HepG2 (cell line): ENCODE measurements around the gene ASF1B. TPM values are rescaled to one million over a fixed set of nuclear protein-coding genes. Genes with fewer than 3 reads are reported as not detected.

Experiments
- AGO1 ChIP-seq: fragments of 200-400 bp; formaldehyde crosslinking; IDR thresholded peaks from 2 replicates; pipeline ENCODE4 v1.6.1; 2017; ENCODE audit warnings: mild to moderate bottlenecking, low read depth, low read length, moderate library complexity; ENCODE audit not compliant: poor library complexity, severe bottlenecking
- GMEB1 ChIP-seq: sonication (generic); formaldehyde crosslinking; IDR thresholded peaks from 2 replicates; pipeline ENCODE4 v1.5.1; 2020; ENCODE audit warnings: missing genetic modification reagents, mild to moderate bottlenecking, borderline replicate concordance
- IRF2 ChIP-seq: IDR thresholded peaks from 2 replicates; pipeline ENCODE4 v1.6.1; 2018; ENCODE audit warnings: missing genetic modification reagents, missing compliant biosample characterization
- MATR3 ChIP-seq: sonication (generic); formaldehyde crosslinking; IDR thresholded peaks from 2 replicates; pipeline ENCODE4 v1.4.0; 2020; ENCODE audit warnings: missing genetic modification reagents
- NFRKB ChIP-seq: fragments of 450-650 bp; IDR thresholded peaks from 2 replicates; pipeline ENCODE4 v1.6.1; 2017
- PBX2 ChIP-seq: IDR thresholded peaks from 2 replicates; pipeline ENCODE4 v1.6.1; 2016; ENCODE audit warnings: control low read depth
- PHF21A ChIP-seq: sonication (generic); formaldehyde crosslinking; IDR thresholded peaks from 2 replicates; pipeline ENCODE4 v1.5.0; 2020; ENCODE audit warnings: mild to moderate bottlenecking, missing genetic modification reagents
- POLR2A ChIP-seq, 2 experiments: IDR thresholded peaks; 2 replicates each; pipeline ENCODE4 v1.6.1; 2011; ENCODE audit warnings: low read depth in 2 of 2, low read length in 2 of 2, mild to moderate bottlenecking in 1 of 2, moderate library complexity in 1 of 2; ENCODE audit not compliant: insufficient read depth in 1 of 2
- RARA ChIP-seq: IDR thresholded peaks from 2 replicates; pipeline ENCODE4 v1.6.1; 2016; ENCODE audit warnings: missing genetic modification reagents, missing compliant biosample characterization
- RBM39 ChIP-seq: fragments of 200-400 bp; formaldehyde crosslinking; IDR thresholded peaks from one replicate; pipeline ENCODE4 v1.6.1; 2018; ENCODE audit warnings: antibody characterized with exemption, mild to moderate bottlenecking, low read depth, low read length; ENCODE audit not compliant: poor library complexity, severe bottlenecking
- RXRB ChIP-seq: IDR thresholded peaks from 2 replicates; pipeline ENCODE4 v1.6.1; 2016; ENCODE audit warnings: borderline replicate concordance, missing genetic modification reagents, missing compliant biosample characterization
- SAP130 ChIP-seq: IDR thresholded peaks from 2 replicates; pipeline ENCODE4 v1.6.1; 2016; ENCODE audit warnings: low read depth
- SP4 ChIP-seq: sonication (generic); formaldehyde crosslinking; IDR thresholded peaks from 2 replicates; pipeline ENCODE4 v1.8.1; 2023; ENCODE audit warnings: mild to moderate bottlenecking, missing genetic modification reagents
- SPEN ChIP-seq: sonication (generic); formaldehyde crosslinking; IDR thresholded peaks from 2 replicates; pipeline ENCODE4 v1.5.1; 2020; ENCODE audit warnings: low read depth, mild to moderate bottlenecking, missing genetic modification reagents
- ZNF44 ChIP-seq: sonication (generic); formaldehyde crosslinking; IDR thresholded peaks from 2 replicates; pipeline ENCODE4 v1.5.1; 2020; ENCODE audit warnings: mild to moderate bottlenecking, missing genetic modification reagents
- polyA plus RNA-seq, 8 experiments: library from polyadenylated mRNA; depleted of rRNA in 3 of 8; stranded (reverse) in 7 of 8; unstranded in 1 of 8; fragments of >200 nt; fragmentation: Illumina TruSeq in 4 of 8; extraction: Trizol in 4 of 8; gene quantifications; 2 replicates each; pipeline versions ENCODE4 v1.2.1 to v1.2.3, GENCODE V29; 2011 to 2016; ENCODE audit warnings: low read depth in 4 of 8, missing spikeins in 1 of 8, mixed read lengths in 1 of 8; ENCODE audit not compliant: insufficient read depth in 1 of 8
- total RNA-seq, 5 experiments: library from RNA; depleted of rRNA; stranded (reverse); fragments of >200 nt; fragmentation: Illumina TruSeq; extraction: Trizol; gene quantifications; 2 replicates each; pipeline ENCODE4 v1.2.3, GENCODE V29; 2016; ENCODE audit warnings: low read depth in 1 of 5
- TF ChIP-seq, protein P1 (sequence below): sonication (generic); formaldehyde crosslinking; IDR thresholded peaks from 2 replicates; pipeline ENCODE4 v1.4.0; 2020; ENCODE audit warnings: missing genetic modification reagents
- TF ChIP-seq, protein P2 (sequence below): sonication (generic); formaldehyde crosslinking; IDR thresholded peaks from 2 replicates; pipeline ENCODE4 v1.4.0; 2020; ENCODE audit warnings: missing genetic modification reagents
- TF ChIP-seq, protein P3 (sequence below): sonication (generic); formaldehyde crosslinking; IDR thresholded peaks from 2 replicates; pipeline ENCODE4 v1.8.1; 2023; ENCODE audit warnings: missing genetic modification reagents, inconsistent platforms, borderline replicate concordance

The ASF1B gene
- total and polyA plus RNA-seq, 2 of the 13 experiments (the other 11 are each of a cell fraction or from before 2014, with no cell fraction given) = 18.2 to 24.8 TPM

- TF ChIP-seq, protein P1, sequence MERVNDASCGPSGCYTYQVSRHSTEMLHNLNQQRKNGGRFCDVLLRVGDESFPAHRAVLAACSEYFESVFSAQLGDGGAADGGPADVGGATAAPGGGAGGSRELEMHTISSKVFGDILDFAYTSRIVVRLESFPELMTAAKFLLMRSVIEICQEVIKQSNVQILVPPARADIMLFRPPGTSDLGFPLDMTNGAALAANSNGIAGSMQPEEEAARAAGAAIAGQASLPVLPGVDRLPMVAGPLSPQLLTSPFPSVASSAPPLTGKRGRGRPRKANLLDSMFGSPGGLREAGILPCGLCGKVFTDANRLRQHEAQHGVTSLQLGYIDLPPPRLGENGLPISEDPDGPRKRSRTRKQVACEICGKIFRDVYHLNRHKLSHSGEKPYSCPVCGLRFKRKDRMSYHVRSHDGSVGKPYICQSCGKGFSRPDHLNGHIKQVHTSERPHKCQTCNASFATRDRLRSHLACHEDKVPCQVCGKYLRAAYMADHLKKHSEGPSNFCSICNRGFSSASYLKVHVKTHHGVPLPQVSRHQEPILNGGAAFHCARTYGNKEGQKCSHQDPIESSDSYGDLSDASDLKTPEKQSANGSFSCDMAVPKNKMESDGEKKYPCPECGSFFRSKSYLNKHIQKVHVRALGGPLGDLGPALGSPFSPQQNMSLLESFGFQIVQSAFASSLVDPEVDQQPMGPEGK (CRISPR knock-in tag) = peak; percentile 63; the same call in 1 of the 2 replicates
- no peak for TF ChIP-seq ZNF44 (CRISPR knock-in tag)
- TF ChIP-seq POLR2A (IDR thresholded peaks at IDR 0.05; ENCODE audit: insufficient read depth in 1 of 2, low read depth in 2 of 2, low read length in 2 of 2) = 0 out of 4 replicates have a peak, but pooled peaks of 1 of the 2 experiments have one; percentile 15
- TF ChIP-seq AGO1 = peak; percentile 7
- TF ChIP-seq, protein P2, sequence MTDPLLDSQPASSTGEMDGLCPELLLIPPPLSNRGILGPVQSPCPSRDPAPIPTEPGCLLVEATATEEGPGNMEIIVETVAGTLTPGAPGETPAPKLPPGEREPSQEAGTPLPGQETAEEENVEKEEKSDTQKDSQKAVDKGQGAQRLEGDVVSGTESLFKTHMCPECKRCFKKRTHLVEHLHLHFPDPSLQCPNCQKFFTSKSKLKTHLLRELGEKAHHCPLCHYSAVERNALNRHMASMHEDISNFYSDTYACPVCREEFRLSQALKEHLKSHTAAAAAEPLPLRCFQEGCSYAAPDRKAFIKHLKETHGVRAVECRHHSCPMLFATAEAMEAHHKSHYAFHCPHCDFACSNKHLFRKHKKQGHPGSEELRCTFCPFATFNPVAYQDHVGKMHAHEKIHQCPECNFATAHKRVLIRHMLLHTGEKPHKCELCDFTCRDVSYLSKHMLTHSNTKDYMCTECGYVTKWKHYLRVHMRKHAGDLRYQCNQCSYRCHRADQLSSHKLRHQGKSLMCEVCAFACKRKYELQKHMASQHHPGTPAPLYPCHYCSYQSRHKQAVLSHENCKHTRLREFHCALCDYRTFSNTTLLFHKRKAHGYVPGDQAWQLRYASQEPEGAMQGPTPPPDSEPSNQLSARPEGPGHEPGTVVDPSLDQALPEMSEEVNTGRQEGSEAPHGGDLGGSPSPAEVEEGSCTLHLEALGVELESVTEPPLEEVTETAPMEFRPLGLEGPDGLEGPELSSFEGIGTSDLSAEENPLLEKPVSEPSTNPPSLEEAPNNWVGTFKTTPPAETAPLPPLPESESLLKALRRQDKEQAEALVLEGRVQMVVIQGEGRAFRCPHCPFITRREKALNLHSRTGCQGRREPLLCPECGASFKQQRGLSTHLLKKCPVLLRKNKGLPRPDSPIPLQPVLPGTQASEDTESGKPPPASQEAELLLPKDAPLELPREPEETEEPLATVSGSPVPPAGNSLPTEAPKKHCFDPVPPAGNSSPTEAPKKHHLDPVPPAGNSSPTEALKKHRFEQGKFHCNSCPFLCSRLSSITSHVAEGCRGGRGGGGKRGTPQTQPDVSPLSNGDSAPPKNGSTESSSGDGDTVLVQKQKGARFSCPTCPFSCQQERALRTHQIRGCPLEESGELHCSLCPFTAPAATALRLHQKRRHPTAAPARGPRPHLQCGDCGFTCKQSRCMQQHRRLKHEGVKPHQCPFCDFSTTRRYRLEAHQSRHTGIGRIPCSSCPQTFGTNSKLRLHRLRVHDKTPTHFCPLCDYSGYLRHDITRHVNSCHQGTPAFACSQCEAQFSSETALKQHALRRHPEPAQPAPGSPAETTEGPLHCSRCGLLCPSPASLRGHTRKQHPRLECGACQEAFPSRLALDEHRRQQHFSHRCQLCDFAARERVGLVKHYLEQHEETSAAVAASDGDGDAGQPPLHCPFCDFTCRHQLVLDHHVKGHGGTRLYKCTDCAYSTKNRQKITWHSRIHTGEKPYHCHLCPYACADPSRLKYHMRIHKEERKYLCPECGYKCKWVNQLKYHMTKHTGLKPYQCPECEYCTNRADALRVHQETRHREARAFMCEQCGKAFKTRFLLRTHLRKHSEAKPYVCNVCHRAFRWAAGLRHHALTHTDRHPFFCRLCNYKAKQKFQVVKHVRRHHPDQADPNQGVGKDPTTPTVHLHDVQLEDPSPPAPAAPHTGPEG (CRISPR knock-in tag) = peak; percentile 96
- TF ChIP-seq GMEB1 (CRISPR knock-in tag) = peak; percentile 37; the same call in 1 of the 2 replicates
- TF ChIP-seq PHF21A (CRISPR knock-in tag) = peak; percentile 45; the same call in 1 of the 2 replicates
- peak; percentile 20; the same call in 1 of the 2 replicates for TF ChIP-seq IRF2 (CRISPR knock-in tag)
- TF ChIP-seq SAP130 (CRISPR knock-in tag) = peak; percentile 15; the same call in 1 of the 2 replicates
- TF ChIP-seq SPEN (CRISPR knock-in tag) = peak; percentile 1; the same call in 1 of the 2 replicates
- TF ChIP-seq, protein P3, sequence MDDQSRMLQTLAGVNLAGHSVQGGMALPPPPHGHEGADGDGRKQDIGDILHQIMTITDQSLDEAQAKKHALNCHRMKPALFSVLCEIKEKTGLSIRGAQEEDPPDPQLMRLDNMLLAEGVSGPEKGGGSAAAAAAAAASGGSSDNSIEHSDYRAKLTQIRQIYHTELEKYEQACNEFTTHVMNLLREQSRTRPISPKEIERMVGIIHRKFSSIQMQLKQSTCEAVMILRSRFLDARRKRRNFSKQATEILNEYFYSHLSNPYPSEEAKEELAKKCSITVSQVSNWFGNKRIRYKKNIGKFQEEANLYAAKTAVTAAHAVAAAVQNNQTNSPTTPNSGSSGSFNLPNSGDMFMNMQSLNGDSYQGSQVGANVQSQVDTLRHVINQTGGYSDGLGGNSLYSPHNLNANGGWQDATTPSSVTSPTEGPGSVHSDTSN (CRISPR knock-in tag) = peak; percentile 87; the same call in 1 of the 2 replicates
- peak; percentile 95 for TF ChIP-seq PBX2 (CRISPR knock-in tag)
- TF ChIP-seq RARA = no peak
- TF ChIP-seq NFRKB = no peak
- 0 out of 2 replicates have a peak, but pooled peaks have one; percentile 8 for TF ChIP-seq RXRB (CRISPR knock-in tag)
- TF ChIP-seq SP4 (CRISPR knock-in tag) = peak; percentile 80; the same call in 1 of the 2 replicates
- TF ChIP-seq RBM39 = peak; percentile 16
- no peak for TF ChIP-seq MATR3
Measured at GRCh38 chr19:14117668-14118164, 18.7 kb downstream of the ASF1B start, which contains the start of gene PRKACA (continued).
